ENCODE measurements around the gene KCNG3.

Gene KCNG3

GRCh38 chr2:42443718-42444399 lies 49.9 kb downstream of the KCNG3 start:
- Mint-ChIP-seq H3K36me3 (ENCODE audit: insufficient read depth) (no peaks in the 10 kb centered on the region), H3K27me3 (peaks cover 33% of the 10 kb centered on the region), H3K27ac (ENCODE audit: low read depth) (no peak overlapping the region), H3K9me3 (no peaks in the 10 kb centered on the region), H3K4me3 (no peak overlapping the region), H3K4me1 (no peaks in the 10 kb centered on the region)
- DNase-seq (ENCODE audit: low spot score in 2 of 2) (no peak), ATAC-seq (replicated peaks; ENCODE audit: extremely low read depth, poor library complexity, severe bottlenecking) (no peak)

- no peak for DNase-seq (ENCODE audit: low spot score in 2 of 2)
- H3K27ac Mint-ChIP-seq (ENCODE audit: low read depth) = no peak overlapping the region
- ATAC-seq (replicated peaks; ENCODE audit: extremely low read depth, poor library complexity, severe bottlenecking) = no peak
- no peak overlapping the region for H3K4me3 Mint-ChIP-seq
- H3K36me3 Mint-ChIP-seq (ENCODE audit: insufficient read depth) = no peaks in the 10 kb centered on the region
- H3K27me3 Mint-ChIP-seq = peaks cover 41% of the 10 kb centered on the region
- no peaks in the 10 kb centered on the region for H3K9me3 Mint-ChIP-seq
- no peaks in the 10 kb centered on the region for H3K4me1 Mint-ChIP-seq
Measured at GRCh38 chr2:42442774-42443173, 51.0 kb downstream of the KCNG3 start.

- H3K4me3 Mint-ChIP-seq = no peak overlapping the region
- H3K9me3 Mint-ChIP-seq = no peaks in the 10 kb centered on the region
- H3K27me3 Mint-ChIP-seq = peaks cover 61% of the 10 kb centered on the region
- no peaks in the 10 kb centered on the region for H3K4me1 Mint-ChIP-seq
- DNase-seq (ENCODE audit: low spot score in 2 of 2) (no peak), ATAC-seq (replicated peaks; ENCODE audit: extremely low read depth, poor library complexity, severe bottlenecking) (no peak)
- H3K27ac Mint-ChIP-seq (ENCODE audit: low read depth) = no peak overlapping the region
- no peaks in the 10 kb centered on the region for H3K36me3 Mint-ChIP-seq (ENCODE audit: insufficient read depth)
Measured at GRCh38 chr2:42438685-42439084, 55.1 kb downstream of the KCNG3 start.

- Mint-ChIP-seq H3K27me3 (peaks cover 70% of the 10 kb centered on the region), H3K4me1 (no peaks in the 10 kb centered on the region)
- no peak for ATAC-seq (replicated peaks; ENCODE audit: extremely low read depth, poor library complexity, severe bottlenecking)
Measured at GRCh38 chr2:42436370-42436769, 57.4 kb downstream of the KCNG3 start.

GRCh38 chr2:42435628-42436027 lies 58.2 kb downstream of the KCNG3 start:
- H3K27ac Mint-ChIP-seq (ENCODE audit: low read depth) = no peak overlapping the region
- ATAC-seq (replicated peaks; ENCODE audit: extremely low read depth, poor library complexity, severe bottlenecking) (no peak), DNase-seq (ENCODE audit: low spot score in 2 of 2) (no peak)
- no peaks in the 10 kb centered on the region for H3K4me1 Mint-ChIP-seq
- no peaks in the 10 kb centered on the region for H3K9me3 Mint-ChIP-seq
- peaks cover 63% of the 10 kb centered on the region for H3K27me3 Mint-ChIP-seq
- no peak overlapping the region for H3K4me3 Mint-ChIP-seq
- H3K36me3 Mint-ChIP-seq (ENCODE audit: insufficient read depth) = no peaks in the 10 kb centered on the region

More at GRCh38 chr2:42436370-42436769, 57.4 kb downstream of the KCNG3 start:
- Mint-ChIP-seq H3K4me3 (no peak overlapping the region), H3K27ac (ENCODE audit: low read depth) (no peak overlapping the region), H3K36me3 (ENCODE audit: insufficient read depth) (no peaks in the 10 kb centered on the region), H3K9me3 (no peaks in the 10 kb centered on the region)
- no peak for DNase-seq (ENCODE audit: low spot score in 2 of 2)

- H3K4me1 Mint-ChIP-seq = no peaks in the 10 kb centered on the region
- H3K4me3 Mint-ChIP-seq = no peak overlapping the region
- DNase-seq (ENCODE audit: low spot score in 2 of 2) (no peak), ATAC-seq (replicated peaks; ENCODE audit: extremely low read depth, poor library complexity, severe bottlenecking) (no peak)
- H3K36me3 Mint-ChIP-seq (ENCODE audit: insufficient read depth) = no peaks in the 10 kb centered on the region
- H3K27ac Mint-ChIP-seq (ENCODE audit: low read depth) = no peak overlapping the region
- H3K9me3 Mint-ChIP-seq = no peaks in the 10 kb centered on the region
- peaks cover 50% of the 10 kb centered on the region for H3K27me3 Mint-ChIP-seq
Measured at GRCh38 chr2:42430188-42430587, 63.6 kb downstream of the KCNG3 start.

GRCh38 chr2:42429352-42429751 lies 64.4 kb downstream of the KCNG3 start:
- DNase-seq (ENCODE audit: low spot score in 2 of 2) (no peak), ATAC-seq (replicated peaks; ENCODE audit: extremely low read depth, poor library complexity, severe bottlenecking) (no peak)
- Mint-ChIP-seq H3K27me3 (peaks cover 46% of the 10 kb centered on the region), H3K9me3 (no peaks in the 10 kb centered on the region), H3K36me3 (ENCODE audit: insufficient read depth) (no peaks in the 10 kb centered on the region), H3K4me1 (no peaks in the 10 kb centered on the region), H3K4me3 (no peak overlapping the region), H3K27ac (ENCODE audit: low read depth) (no peak overlapping the region)

GRCh38 chr2:42425697-42426096 lies 68.1 kb downstream of the KCNG3 start:
- Mint-ChIP-seq H3K27ac (ENCODE audit: low read depth) (no peak overlapping the region), H3K27me3 (peaks cover 47% of the 10 kb centered on the region), H3K4me3 (no peak overlapping the region), H3K4me1 (no peaks in the 10 kb centered on the region), H3K36me3 (ENCODE audit: insufficient read depth) (no peaks in the 10 kb centered on the region), H3K9me3 (no peaks in the 10 kb centered on the region)
- DNase-seq (ENCODE audit: low spot score in 2 of 2) (no peak), ATAC-seq (replicated peaks; ENCODE audit: extremely low read depth, poor library complexity, severe bottlenecking) (no peak)

GRCh38 chr2:42424033-42424432 lies 69.7 kb downstream of the KCNG3 start:
- ATAC-seq (replicated peaks; ENCODE audit: extremely low read depth, poor library complexity, severe bottlenecking) (no peak), DNase-seq (ENCODE audit: low spot score in 2 of 2) (no peak)
- H3K4me3 Mint-ChIP-seq = no peak overlapping the region
- H3K4me1 Mint-ChIP-seq = no peaks in the 10 kb centered on the region
- H3K27me3 Mint-ChIP-seq = peaks cover 39% of the 10 kb centered on the region
- H3K9me3 Mint-ChIP-seq = no peaks in the 10 kb centered on the region
- H3K27ac Mint-ChIP-seq (ENCODE audit: low read depth) = no peak overlapping the region
- no peaks in the 10 kb centered on the region for H3K36me3 Mint-ChIP-seq (ENCODE audit: insufficient read depth)

- no peak overlapping the region for H3K27ac Mint-ChIP-seq (ENCODE audit: low read depth)
- no peaks in the 10 kb centered on the region for H3K4me1 Mint-ChIP-seq
- no peaks in the 10 kb centered on the region for H3K36me3 Mint-ChIP-seq (ENCODE audit: insufficient read depth)
- H3K27me3 Mint-ChIP-seq = peaks cover 39% of the 10 kb centered on the region
- H3K9me3 Mint-ChIP-seq = no peaks in the 10 kb centered on the region
- H3K4me3 Mint-ChIP-seq = no peak overlapping the region
- DNase-seq (ENCODE audit: low spot score in 2 of 2) (no peak), ATAC-seq (replicated peaks; ENCODE audit: extremely low read depth, poor library complexity, severe bottlenecking) (no peak)
Measured at GRCh38 chr2:42421601-42422239, 72.1 kb downstream of the KCNG3 start.

- Mint-ChIP-seq H3K27ac (ENCODE audit: low read depth) (no peak overlapping the region), H3K4me3 (no peak overlapping the region), H3K36me3 (ENCODE audit: insufficient read depth) (no peaks in the 10 kb centered on the region), H3K9me3 (no peaks in the 10 kb centered on the region), H3K4me1 (no peaks in the 10 kb centered on the region), H3K27me3 (peaks cover 39% of the 10 kb centered on the region)
- no peak for DNase-seq (ENCODE audit: low spot score in 2 of 2)
- no peak for ATAC-seq (replicated peaks; ENCODE audit: extremely low read depth, poor library complexity, severe bottlenecking)
Measured at GRCh38 chr2:42421157-42421485, 72.7 kb downstream of the KCNG3 start.

GRCh38 chr2:42414648-42415047 lies 79.1 kb downstream of the KCNG3 start:
- Mint-ChIP-seq H3K27me3 (peaks cover 1% of the 10 kb centered on the region), H3K4me1 (no peaks in the 10 kb centered on the region), H3K9me3 (peaks cover 13% of the 10 kb centered on the region), H3K36me3 (ENCODE audit: insufficient read depth) (no peaks in the 10 kb centered on the region), H3K27ac (ENCODE audit: low read depth) (no peak overlapping the region), H3K4me3 (no peak overlapping the region)
- DNase-seq (ENCODE audit: low spot score in 2 of 2) (no peak), ATAC-seq (replicated peaks; ENCODE audit: extremely low read depth, poor library complexity, severe bottlenecking) (no peak)

- no peak overlapping the region for H3K4me3 Mint-ChIP-seq
- H3K36me3 Mint-ChIP-seq (ENCODE audit: insufficient read depth) = no peaks in the 10 kb centered on the region
- H3K27ac Mint-ChIP-seq (ENCODE audit: low read depth) = no peak overlapping the region
- H3K27me3 Mint-ChIP-seq = peaks cover 6% of the 10 kb centered on the region
- peaks cover 13% of the 10 kb centered on the region for H3K9me3 Mint-ChIP-seq
- H3K4me1 Mint-ChIP-seq = no peaks in the 10 kb centered on the region
- DNase-seq (ENCODE audit: low spot score in 2 of 2) (no peak), ATAC-seq (replicated peaks; ENCODE audit: extremely low read depth, poor library complexity, severe bottlenecking) (no peak)
Measured at GRCh38 chr2:42414158-42414557, 79.6 kb downstream of the KCNG3 start.
